Fibroblast of skin of right biceps (primary cell): ENCODE results near the gene PHACTR1.

Source experiments
- DNase-seq: peaks from one replicate; pipeline ENCODE4 v3.0.0-alpha.2; 2013

Gene PHACTR1

GRCh38 chr6:12865117-12865516 is 148.6 kb downstream of the PHACTR1 start:
- no peak for DNase-seq

DNA sequence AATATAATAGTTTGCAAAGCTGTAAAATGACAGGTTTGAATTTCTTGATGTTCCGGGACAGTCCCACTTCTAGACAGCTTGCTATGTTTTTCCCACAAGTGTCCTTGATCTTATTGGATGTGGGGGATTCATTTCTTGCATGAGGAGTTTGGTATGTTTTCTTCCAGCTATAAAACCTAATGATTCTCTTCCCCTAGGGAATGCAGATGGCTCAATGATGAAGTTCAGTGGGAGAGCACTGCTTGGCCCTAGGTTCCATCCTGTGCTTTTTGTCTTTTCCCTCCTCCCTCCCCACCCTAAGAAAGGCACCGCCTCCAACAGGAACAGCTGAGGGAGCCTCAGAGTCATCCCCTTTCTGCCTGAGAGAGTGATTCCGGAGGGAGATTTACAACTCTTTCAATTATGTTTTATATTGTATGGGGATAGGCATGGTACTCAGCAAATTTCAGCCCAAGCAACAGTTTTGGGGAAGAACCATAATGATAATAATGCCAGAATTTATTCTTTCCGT is 149.2 kb downstream of the PHACTR1 start:
- DNase-seq: no peak

DNA sequence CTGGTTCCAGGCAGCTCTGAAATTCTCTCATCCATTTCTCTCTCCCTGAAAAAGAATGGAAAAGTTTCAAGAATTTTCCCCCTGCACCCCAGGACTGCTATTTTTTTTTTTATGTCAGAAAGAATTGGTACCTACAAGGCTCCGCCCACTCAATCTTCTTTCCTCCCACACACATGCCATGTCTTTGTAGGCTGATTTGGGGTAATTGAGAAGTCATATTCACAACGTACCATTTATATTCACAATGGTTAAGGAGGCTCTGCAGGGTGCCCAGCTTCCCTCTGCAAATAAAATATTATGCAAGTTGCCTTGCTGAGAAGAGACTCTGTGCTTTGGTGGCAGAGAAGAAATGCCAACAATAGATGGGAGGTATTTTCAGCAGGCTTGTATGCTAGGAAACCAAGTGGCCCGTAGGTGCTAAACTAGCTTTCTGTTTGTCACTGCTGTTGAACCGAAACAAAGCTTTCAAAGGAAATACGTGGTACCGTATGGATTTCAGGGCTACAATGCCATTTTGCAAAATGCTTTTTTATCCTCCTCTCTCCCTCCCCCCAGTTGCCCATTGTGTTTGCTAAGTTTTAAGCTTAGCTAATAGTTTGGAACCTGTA is 150.0 kb downstream of the PHACTR1 start:
- no peak for DNase-seq

- DNase-seq: no peak
These were observed 153.4 kb downstream of the PHACTR1 start for GRCh38 chr6:12869816-12870432.

GRCh38 chr6:12873691-12874090 is 157.1 kb downstream of the PHACTR1 start:
- DNase-seq: peak; percentile 16

- DNase-seq: peak; percentile 92
These were observed 158.5 kb downstream of the PHACTR1 start for GRCh38 chr6:12875051-12875450.

DNA sequence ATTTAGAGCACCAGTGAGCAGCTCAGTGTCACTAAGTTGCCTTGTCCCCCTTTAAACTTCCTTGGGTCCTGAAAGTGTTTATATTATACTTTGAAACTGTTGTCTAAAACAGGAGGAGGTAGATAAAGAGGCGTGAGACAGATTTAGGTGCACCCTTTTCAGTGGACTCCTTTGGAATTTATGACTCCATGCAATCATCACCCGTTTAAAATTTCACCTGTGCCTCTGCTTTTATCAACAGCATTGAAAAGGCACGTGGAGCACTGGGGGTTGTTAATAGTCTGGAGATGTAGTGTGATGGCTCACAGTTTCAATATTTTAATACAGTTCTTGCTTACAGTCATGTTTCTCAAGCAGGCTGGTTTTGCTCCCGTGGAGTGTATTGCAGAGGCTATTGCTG is 162.2 kb downstream of the PHACTR1 start:
- DNase-seq: no peak

- no peak for DNase-seq
These were observed 166.3 kb downstream of the PHACTR1 start for GRCh38 chr6:12882761-12883290.

GRCh38 chr6:12884983-12885382 is 168.4 kb downstream of the PHACTR1 start:
- peak; percentile 4 for DNase-seq

DNA sequence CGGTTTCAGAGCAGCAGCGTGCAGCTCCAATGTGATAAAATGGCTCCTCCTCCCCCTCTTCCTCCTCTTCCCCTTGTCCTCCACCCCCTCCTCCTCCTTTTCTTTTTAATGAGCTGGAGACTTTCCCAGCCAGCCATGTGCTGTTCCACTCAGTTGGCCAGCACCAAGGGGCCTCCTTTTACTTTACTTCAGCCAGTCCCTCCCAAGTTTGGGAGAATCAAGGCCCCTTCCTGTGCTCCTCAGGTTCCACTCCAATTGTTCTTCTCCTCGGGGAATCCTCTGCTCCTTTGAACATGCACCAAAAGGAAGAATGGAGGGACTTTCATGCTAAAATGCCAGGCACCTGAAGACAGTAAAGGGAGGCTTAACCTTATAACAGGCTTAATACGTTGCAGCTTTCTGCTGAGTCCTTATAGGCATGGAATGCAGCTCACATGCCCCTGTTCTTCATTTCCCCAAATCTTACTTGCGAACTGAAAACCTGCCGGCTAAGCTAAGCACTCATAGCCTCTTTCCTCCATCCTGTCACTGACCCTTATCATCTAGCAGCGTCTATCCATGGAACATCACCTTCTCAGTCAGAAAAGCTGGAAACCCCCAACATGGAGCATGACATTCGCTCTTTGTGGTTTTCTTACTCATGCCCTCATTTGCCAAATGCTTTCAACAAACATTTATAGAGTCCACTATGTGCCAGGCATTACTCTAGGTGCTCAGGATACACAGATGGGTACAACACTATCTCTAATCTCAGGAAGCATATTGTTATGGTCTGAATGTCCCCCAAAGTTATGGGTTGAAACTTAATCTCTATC is 170.6 kb downstream of the PHACTR1 start:
- peak; percentile 27 for DNase-seq

DNA sequence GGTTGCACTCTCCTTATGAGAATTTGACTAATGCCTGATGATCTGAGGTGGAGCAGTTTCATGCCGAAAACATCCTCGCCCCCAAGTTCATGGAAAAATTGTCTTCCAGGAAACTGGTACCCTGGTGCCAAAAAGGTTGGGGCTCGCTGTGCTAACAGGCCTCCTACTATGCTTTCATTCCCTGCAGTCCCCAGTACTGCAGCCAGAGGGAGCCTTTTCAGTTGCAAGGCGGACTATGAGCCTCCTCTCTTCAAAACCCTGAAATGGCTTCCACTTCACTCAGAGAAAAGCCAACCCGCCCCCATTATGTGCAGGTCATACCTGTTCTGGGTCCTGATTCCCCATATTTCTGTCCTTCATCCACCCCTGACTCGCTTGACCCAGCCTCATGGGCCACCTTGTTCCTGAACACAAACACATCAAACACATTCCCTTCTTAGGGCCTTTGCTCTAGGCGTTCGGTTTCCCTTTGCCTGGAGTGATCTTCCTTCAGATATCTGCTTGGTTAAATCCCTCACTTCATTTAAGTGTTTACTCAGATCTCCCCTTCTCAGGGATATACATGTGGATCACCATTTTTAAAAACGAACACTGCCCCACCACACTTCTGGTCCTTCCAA is 173.7 kb downstream of the PHACTR1 start:
- no peak for DNase-seq

GRCh38 chr6:12891595-12891994 is 175.0 kb downstream of the PHACTR1 start:
- DNase-seq: no peak

DNA sequence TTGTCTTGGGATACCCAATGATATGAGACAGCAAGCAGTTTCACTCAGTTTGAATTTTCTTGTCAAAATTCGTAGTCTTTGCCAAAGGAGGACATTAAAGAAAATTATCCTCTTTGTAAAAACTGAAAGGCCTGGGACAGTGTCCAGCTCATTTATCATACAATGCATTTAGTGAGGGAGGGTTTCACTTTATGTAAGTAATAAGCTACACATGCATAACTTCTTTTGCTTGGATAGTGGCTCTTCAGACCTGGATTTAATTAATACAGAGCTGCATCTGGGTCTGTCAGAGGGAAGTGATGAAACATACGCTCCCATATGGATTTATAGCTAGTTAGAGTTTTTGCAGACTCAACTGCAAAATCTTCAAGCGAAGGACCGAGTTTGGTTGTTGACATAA is 175.6 kb downstream of the PHACTR1 start:
- peak; percentile 78 for DNase-seq

DNA sequence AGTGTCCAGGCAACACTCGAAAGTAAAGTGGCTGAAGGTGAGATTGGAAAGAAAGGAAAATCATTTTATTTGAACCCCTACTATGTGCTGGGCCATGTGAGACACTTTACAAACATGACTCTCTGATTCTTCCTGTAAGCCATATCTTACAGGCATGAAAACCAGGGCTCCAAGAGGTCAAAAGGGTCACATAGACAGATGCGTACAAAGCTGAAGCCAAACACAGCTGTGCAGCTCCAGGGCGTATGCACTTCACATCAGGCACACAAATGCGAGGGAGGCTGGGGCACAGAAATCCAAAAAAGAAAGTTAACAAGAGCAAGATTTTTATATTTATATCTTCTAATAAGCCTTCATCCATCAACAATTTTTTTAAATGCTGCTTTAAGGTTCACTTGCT is 176.5 kb downstream of the PHACTR1 start:
- DNase-seq: no peak

DNA sequence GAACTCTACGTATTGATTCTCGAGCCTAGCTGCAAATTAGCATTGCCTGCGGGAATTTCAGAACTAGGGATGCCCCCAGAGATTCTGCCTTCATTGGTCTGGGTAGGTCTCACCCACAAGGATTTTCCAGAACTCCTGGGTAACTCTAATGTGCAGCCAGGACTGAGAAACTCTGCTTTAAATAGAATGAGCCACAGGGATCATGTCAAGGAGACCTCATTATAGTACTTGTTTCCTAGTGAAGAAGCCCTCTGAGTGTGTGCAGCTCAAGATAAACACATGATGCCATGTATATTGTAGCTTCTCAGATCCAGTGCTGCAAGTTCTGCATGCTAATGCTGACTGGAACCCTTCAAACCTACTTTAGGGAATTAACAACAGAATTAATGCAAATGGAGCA is 179.2 kb downstream of the PHACTR1 start:
- DNase-seq: no peak

DNA sequence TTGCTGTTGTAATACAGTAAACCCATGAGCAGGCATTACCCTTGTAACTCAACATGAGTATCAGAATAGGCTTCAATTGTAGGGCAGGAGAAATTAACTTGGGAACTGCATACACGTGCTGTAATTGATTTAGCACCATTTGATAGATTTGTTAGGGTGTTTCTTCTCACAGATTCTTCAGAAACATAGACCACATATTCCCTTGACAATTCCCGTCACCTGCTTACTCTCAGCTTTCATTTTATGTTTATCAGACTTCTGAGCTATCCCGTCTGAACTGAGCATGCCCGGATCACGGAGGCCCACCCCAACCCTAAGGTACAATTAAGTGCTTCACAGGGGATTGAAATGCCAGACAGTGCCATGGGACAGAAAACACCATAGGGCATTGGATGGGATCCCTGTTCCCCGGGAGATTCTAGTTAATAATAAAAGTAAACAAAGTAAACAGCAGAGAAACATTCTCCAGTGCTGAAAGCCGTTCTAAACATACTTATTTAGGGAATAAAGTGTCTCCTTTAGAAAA is 179.7 kb downstream of the PHACTR1 start:
- DNase-seq: no peak

- no peak for DNase-seq
These were observed 182.0 kb downstream of the PHACTR1 start for GRCh38 chr6:12898603-12899002.

DNA sequence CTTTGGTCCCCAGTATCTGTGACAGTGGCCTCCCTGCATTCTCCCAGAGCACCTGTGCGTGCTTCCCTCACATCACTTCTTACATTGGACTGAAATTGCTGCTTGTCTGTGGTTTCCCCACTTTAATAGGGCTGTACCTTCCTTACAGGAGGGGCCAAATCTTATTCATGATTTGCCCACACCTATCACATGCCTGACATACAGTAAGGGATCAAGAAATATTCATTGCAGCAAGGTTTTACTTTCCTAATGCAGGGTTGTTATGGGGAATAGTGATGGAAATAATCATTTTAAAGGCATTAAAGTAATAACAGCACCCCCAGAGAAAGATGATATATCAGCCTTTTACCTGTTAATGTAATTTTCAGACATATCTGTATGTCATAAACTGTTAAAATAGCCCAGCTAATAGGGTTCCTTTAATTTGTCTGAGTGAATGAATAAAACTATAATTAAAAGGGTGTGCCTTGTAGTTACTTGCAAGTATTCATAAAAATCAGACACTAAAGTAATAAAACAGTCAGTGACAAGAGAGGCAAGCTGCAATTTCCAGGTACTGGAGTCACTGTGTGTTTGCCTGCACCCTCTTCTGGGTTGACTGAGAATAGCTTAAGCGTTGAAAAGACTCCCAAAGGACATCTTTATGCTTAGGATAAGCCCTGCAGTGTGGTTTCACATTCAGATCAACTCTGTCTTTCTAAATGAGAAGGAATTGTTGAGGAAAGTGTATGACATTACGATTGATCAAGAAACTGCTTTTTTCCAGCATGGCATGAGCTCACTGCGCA is 182.7 kb downstream of the PHACTR1 start:
- no peak for DNase-seq

- no peak for DNase-seq
These were observed 186.7 kb downstream of the PHACTR1 start for GRCh38 chr6:12903246-12903645.

- no peak for DNase-seq
These were observed 193.3 kb downstream of the PHACTR1 start for GRCh38 chr6:12909833-12910232.

GRCh38 chr6:12911427-12911826 is 194.9 kb downstream of the PHACTR1 start:
- peak; percentile 34 for DNase-seq

DNA sequence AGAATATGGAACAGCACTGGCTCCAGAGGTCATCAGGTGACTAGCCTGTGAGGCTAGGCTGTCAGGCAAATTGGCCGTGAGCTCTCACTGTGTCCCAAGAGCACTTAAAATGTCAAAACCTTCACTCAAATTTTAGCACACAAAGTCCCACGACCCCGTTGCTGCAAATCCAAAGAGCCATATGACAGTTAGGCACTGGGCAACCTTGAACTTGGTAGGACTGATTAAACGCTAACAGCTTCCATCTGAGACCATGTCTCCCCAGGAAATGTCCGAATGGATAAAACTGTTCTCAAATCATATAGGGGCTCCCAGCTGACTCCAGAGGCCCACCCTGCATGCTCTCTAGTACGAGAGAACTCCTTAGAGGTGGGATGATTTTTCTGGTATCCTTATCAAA is 196.6 kb downstream of the PHACTR1 start:
- no peak for DNase-seq
